GM20000 (cell line): Measurements from ENCODE around the gene C14orf119.

Experiments
- DNase-seq: peaks from one replicate; pipeline ENCODE4 v3.0.0; 2012; ENCODE audit warnings: low spot score
- TF ChIP-seq, protein P1 (sequence below): IDR thresholded peaks from 2 replicates; pipeline ENCODE4 v1.5.1; 2012; ENCODE audit warnings: mild to moderate bottlenecking, control low read depth; ENCODE audit errors: extremely low read depth, missing control alignments

The C14orf119 gene

DNA sequence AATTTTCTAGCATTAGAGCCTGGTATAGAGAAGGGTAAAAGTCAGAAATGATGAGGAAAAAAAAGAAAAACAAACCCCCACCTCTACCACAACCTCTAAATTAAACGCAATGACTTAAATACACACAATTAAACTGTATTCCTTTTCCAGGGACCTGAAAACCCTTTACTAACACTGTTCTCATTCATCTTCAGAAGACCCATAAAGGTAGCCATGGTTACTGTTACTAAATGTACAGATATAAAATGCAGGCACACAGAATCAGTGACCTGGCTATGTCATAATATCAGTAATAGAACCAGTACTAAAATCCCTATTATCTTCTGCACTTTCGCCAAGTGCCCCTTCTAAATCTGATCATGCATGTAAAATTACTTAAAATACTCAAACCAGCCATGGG is 1.8 kb upstream of the C14orf119 start:
- TF ChIP-seq, protein P1, sequence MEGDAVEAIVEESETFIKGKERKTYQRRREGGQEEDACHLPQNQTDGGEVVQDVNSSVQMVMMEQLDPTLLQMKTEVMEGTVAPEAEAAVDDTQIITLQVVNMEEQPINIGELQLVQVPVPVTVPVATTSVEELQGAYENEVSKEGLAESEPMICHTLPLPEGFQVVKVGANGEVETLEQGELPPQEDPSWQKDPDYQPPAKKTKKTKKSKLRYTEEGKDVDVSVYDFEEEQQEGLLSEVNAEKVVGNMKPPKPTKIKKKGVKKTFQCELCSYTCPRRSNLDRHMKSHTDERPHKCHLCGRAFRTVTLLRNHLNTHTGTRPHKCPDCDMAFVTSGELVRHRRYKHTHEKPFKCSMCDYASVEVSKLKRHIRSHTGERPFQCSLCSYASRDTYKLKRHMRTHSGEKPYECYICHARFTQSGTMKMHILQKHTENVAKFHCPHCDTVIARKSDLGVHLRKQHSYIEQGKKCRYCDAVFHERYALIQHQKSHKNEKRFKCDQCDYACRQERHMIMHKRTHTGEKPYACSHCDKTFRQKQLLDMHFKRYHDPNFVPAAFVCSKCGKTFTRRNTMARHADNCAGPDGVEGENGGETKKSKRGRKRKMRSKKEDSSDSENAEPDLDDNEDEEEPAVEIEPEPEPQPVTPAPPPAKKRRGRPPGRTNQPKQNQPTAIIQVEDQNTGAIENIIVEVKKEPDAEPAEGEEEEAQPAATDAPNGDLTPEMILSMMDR, result no peak

DNA sequence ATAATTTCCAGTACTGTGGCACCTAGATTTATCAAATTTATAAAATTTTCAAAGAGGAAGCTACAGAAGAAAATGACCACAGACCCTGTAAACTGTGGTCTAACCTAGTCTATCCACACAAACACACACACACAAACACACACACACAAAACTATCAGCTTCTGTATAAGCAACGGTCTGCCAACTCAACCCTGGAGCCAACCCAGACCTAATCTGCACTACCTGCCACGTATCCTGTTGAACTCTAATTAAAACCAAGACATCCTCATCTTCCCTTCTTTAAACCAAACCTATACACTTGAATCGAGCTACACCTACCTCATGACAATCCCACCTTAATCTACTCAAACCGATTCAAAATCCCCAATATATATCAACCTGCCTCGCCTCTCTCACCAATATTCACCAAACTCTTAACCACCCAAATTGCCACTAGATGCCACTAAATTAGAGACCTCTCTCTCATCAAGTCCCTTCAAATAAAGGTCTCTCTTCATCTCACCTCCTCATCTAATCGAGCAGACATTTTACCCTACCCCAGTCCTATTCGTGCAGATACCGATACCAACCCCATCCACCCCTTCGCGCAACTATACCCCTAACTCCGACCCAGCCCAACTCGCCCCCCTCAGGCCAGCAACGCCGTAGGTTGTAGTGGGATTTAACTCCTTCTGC is 1.2 kb upstream of the C14orf119 start:
- DNase-seq, result no peak
- TF ChIP-seq, protein P1, result no peak

More for the DNA sequence above, 1.8 kb upstream of the C14orf119 start:
- no peak for DNase-seq

DNA sequence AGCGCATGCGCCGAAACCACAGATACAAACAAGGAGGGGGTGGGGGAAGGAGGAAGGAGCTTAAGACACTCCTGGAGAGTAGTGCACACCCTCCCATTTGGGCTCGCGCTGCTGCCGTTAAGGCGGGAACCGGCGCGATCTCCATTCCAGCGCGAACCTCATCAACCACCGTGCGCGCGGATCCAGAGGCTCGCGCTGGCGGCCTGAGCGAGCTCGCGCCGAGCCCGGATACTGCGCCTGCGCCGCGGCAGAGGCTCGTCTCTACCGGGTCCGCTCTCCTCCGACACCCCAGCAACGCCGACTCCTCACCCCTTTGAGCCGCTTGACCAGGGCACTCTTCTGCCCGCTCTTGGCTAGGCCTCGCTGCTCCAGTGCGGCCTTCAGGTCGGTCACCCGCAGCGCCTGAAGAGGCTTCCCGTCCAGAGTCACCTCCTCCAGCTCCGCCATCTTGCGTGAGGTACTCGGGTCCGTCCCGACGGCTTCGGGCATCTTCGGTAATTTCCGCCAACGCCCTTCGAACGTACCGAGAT is 574 bp upstream of the C14orf119 start, which contains the start of gene ACIN1:
TSS of gene ACIN1 (minus strand) at position 471 of the 530 bp plus-strand sequence. CDS start at position 447, 24 bp downstream.
- peak; percentile 78 for DNase-seq
- TF ChIP-seq, protein P1, result no peak

DNA sequence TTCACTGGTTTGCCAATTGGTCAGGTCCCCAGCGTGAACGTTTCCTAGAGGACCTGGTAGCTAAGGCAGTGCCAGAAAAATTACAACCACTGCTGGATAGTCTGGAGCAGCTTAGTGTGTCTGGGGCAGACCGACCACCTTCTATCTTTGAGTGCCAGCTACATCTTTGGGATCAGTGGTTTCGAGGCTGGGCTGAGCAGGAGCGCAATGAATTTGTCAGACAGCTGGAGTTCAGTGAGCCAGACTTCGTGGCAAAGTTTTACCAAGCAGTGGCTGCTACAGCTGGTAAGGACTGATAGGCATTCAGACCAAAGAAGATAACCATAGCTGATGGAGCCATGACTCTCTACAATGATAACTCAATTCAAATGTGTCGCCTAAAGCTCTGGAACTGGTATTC is 2.5 kb downstream of the C14orf119 start:
- TF ChIP-seq, protein P1, result no peak
- DNase-seq, result no peak

DNA sequence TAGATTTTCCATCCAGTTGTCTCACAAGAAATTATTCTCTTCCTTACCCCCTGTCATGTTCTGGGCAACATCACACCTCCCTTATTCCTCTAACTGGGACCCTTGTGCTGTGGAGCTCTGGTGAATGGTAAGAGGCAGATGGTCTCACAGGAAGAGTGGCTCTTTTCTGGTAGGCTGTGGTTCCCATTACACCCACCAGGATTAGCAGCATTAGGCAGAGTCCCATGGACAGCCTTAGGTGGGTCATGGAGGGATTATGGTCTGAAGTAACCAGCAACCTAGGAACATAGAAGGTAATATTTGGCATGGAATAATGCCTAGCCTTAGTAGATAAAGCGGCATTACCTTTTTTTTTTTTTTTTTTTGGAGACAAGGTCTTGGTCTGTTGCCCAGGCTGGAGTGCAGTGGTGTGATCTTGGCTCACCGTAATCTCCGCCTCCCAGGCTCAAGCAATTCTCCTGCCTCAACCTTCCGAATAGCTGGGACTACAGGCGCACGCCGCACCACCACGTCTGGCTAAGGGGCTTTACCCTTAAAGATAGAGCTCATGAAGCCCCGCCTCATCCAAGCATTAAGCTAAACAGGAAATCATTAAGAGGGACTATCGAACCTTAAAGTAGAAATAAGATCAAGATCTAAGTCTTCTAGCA is 4.0 kb downstream of the C14orf119 start:
- TF ChIP-seq, protein P1, result no peak
- no peak for DNase-seq

DNA sequence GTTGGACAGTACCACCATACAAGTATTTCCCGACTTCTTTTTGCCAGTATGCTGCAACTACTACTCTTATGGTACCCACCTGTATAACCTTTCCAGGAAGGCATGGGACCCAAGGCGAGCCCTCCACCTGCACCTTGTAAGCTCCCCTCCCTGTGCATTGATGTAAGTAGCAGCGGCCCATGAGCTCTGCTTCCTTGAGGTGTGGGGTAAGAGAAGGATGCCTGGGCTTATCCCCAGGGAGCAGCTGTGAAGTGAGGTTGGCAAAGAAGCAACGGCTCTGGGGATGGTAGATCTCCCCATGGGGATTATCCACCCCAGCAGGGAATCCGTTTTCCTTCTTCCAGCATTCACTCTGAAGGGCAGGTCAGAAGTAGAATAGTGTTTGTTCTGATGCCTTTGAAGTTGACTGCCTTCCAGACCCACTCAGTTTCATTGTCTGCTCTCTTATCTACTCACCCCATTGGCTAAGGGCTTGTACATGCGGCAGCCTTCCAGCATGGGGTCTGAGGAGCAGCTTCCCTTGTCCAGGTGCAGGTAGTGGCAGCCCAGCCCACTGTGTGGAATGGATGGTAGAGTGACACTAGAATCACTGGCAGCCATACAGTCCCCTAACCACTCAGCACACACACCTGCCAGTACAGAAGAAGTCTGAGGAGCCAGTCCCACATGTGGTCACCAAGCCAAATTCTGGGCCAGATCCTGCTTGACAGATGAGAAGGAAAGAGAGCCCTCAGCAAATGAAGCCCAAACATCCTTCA is 6.1 kb downstream of the C14orf119 start:
- DNase-seq, result no peak
- TF ChIP-seq, protein P1, result no peak
